Measurements from ENCODE around the gene SLC17A3.

SLC17A3 gene

GRCh38 chr6:25892877-25893276 is 18.8 kb upstream of the SLC17A3 start:
- Histone ChIP-seq H3K9ac (ENCODE audit: low read length in 5 of 5) (no peak overlapping the region), H3K27me3 (ENCODE audit: control insufficient read depth in 5 of 5, insufficient read depth in 4 of 5, low read length in 5 of 5) (no peaks in the 10 kb centered on the region), H3K36me3 (ENCODE audit: control insufficient read depth in 5 of 5, insufficient read depth in 5 of 5, low read length in 5 of 5) (no peaks in the 10 kb centered on the region), H3K9me3 (ENCODE audit: control insufficient read depth in 5 of 5, low read length in 5 of 5) (no peaks in the 10 kb centered on the region), H3K4me3 (ENCODE audit: low read depth in 1 of 5, low read length in 5 of 5) (no peak overlapping the region), H3K27ac (ENCODE audit: low read depth, low read length) (no peak overlapping the region), H3K4me1 (ENCODE audit: control insufficient read depth in 5 of 5, insufficient read depth in 5 of 5, low read length in 5 of 5) (no peaks in the 10 kb centered on the region)

GRCh38 chr6:25889877-25890853 is 16.1 kb upstream of the SLC17A3 start:
- H3K4me3 ChIP-seq (ENCODE audit: low read depth in 1 of 5, low read length in 5 of 5) = no peak overlapping the region
- no peaks in the 10 kb centered on the region for H3K9me3 ChIP-seq (ENCODE audit: control insufficient read depth in 5 of 5, low read length in 5 of 5)
- no peak overlapping the region for H3K9ac ChIP-seq (ENCODE audit: low read length in 5 of 5)
- H3K27ac ChIP-seq (ENCODE audit: low read depth, low read length) = no peak overlapping the region
- no peaks in the 10 kb centered on the region for H3K4me1 ChIP-seq (ENCODE audit: control insufficient read depth in 5 of 5, insufficient read depth in 5 of 5, low read length in 5 of 5)
- H3K27me3 ChIP-seq (ENCODE audit: control insufficient read depth in 5 of 5, insufficient read depth in 4 of 5, low read length in 5 of 5) = no peaks in the 10 kb centered on the region
- H3K36me3 ChIP-seq (ENCODE audit: control insufficient read depth in 5 of 5, insufficient read depth in 5 of 5, low read length in 5 of 5) = no peaks in the 10 kb centered on the region

- H3K4me3 ChIP-seq (ENCODE audit: low read depth in 1 of 5, low read length in 5 of 5) = no peak overlapping the region
- H3K9me3 ChIP-seq (ENCODE audit: control insufficient read depth in 5 of 5, low read length in 5 of 5) = no peaks in the 10 kb centered on the region
- no peak overlapping the region for H3K9ac ChIP-seq (ENCODE audit: low read length in 5 of 5)
- peaks cover 0 to 2% (median 0%) of the 10 kb centered on the region in 5 donors for H3K4me1 ChIP-seq (ENCODE audit: control insufficient read depth in 5 of 5, insufficient read depth in 5 of 5, low read length in 5 of 5)
- no peaks in the 10 kb centered on the region for H3K27me3 ChIP-seq (ENCODE audit: control insufficient read depth in 5 of 5, insufficient read depth in 4 of 5, low read length in 5 of 5)
- no peak overlapping the region for H3K27ac ChIP-seq (ENCODE audit: low read depth, low read length)
- no peaks in the 10 kb centered on the region for H3K36me3 ChIP-seq (ENCODE audit: control insufficient read depth in 5 of 5, insufficient read depth in 5 of 5, low read length in 5 of 5)
These were observed 14.6 kb upstream of the SLC17A3 start for GRCh38 chr6:25888626-25889025.

GRCh38 chr6:25886066-25886465 is 12.0 kb upstream of the SLC17A3 start:
- Histone ChIP-seq H3K27me3 (ENCODE audit: control insufficient read depth in 5 of 5, insufficient read depth in 4 of 5, low read length in 5 of 5) (no peaks in the 10 kb centered on the region), H3K27ac (ENCODE audit: low read depth, low read length) (no peak overlapping the region), H3K4me3 (ENCODE audit: low read depth in 1 of 5, low read length in 5 of 5) (no peak overlapping the region), H3K36me3 (ENCODE audit: control insufficient read depth in 5 of 5, insufficient read depth in 5 of 5, low read length in 5 of 5) (no peaks in the 10 kb centered on the region), H3K9me3 (ENCODE audit: control insufficient read depth in 5 of 5, low read length in 5 of 5) (no peaks in the 10 kb centered on the region), H3K9ac (ENCODE audit: low read length in 5 of 5) (no peak overlapping the region), H3K4me1 (ENCODE audit: control insufficient read depth in 5 of 5, insufficient read depth in 5 of 5, low read length in 5 of 5) (peaks cover 0 to 7% (median 2%) of the 10 kb centered on the region in 5 donors)

GRCh38 chr6:25883991-25884390 is 9.9 kb upstream of the SLC17A3 start:
- no peaks in the 10 kb centered on the region for H3K27me3 ChIP-seq (ENCODE audit: control insufficient read depth in 5 of 5, insufficient read depth in 4 of 5, low read length in 5 of 5)
- no peak overlapping the region for H3K9ac ChIP-seq (ENCODE audit: low read length in 5 of 5)
- no peaks in the 10 kb centered on the region for H3K9me3 ChIP-seq (ENCODE audit: control insufficient read depth in 5 of 5, low read length in 5 of 5)
- no peaks in the 10 kb centered on the region for H3K36me3 ChIP-seq (ENCODE audit: control insufficient read depth in 5 of 5, insufficient read depth in 5 of 5, low read length in 5 of 5)
- H3K4me1 ChIP-seq (ENCODE audit: control insufficient read depth in 5 of 5, insufficient read depth in 5 of 5, low read length in 5 of 5) = peaks cover 0 to 7% (median 2%) of the 10 kb centered on the region in 5 donors
- H3K27ac ChIP-seq (ENCODE audit: low read depth, low read length) = no peak overlapping the region
- H3K4me3 ChIP-seq (ENCODE audit: low read depth in 1 of 5, low read length in 5 of 5) = no peak overlapping the region

- H3K4me3 ChIP-seq (ENCODE audit: low read depth in 1 of 5, low read length in 5 of 5) = no peak overlapping the region
- no peak overlapping the region for H3K27ac ChIP-seq (ENCODE audit: low read depth, low read length)
- H3K27me3 ChIP-seq (ENCODE audit: control insufficient read depth in 5 of 5, insufficient read depth in 4 of 5, low read length in 5 of 5) = no peaks in the 10 kb centered on the region
- no peak overlapping the region for H3K9ac ChIP-seq (ENCODE audit: low read length in 5 of 5)
- H3K4me1 ChIP-seq (ENCODE audit: control insufficient read depth in 5 of 5, insufficient read depth in 5 of 5, low read length in 5 of 5) = peaks cover 0 to 7% (median 2%) of the 10 kb centered on the region in 5 donors
- no peaks in the 10 kb centered on the region for H3K9me3 ChIP-seq (ENCODE audit: control insufficient read depth in 5 of 5, low read length in 5 of 5)
- no peaks in the 10 kb centered on the region for H3K36me3 ChIP-seq (ENCODE audit: control insufficient read depth in 5 of 5, insufficient read depth in 5 of 5, low read length in 5 of 5)
These were observed 9.5 kb upstream of the SLC17A3 start for GRCh38 chr6:25883536-25883935.

- H3K9ac ChIP-seq (ENCODE audit: low read length in 5 of 5) = no peak overlapping the region
- no peaks in the 10 kb centered on the region for H3K36me3 ChIP-seq (ENCODE audit: control insufficient read depth in 5 of 5, insufficient read depth in 5 of 5, low read length in 5 of 5)
- no peaks in the 10 kb centered on the region for H3K27me3 ChIP-seq (ENCODE audit: control insufficient read depth in 5 of 5, insufficient read depth in 4 of 5, low read length in 5 of 5)
- H3K4me1 ChIP-seq (ENCODE audit: control insufficient read depth in 5 of 5, insufficient read depth in 5 of 5, low read length in 5 of 5) = peaks cover 0 to 7% (median 2%) of the 10 kb centered on the region in 5 donors
- no peaks in the 10 kb centered on the region for H3K9me3 ChIP-seq (ENCODE audit: control insufficient read depth in 5 of 5, low read length in 5 of 5)
- H3K4me3 ChIP-seq (ENCODE audit: low read depth in 1 of 5, low read length in 5 of 5) = peak overlapping the region in 3 of 5 donors; percentile 36 to 48 (median 40)
- no peak overlapping the region for H3K27ac ChIP-seq (ENCODE audit: low read depth, low read length)
These were observed 8.0 kb upstream of the SLC17A3 start for GRCh38 chr6:25882051-25882496.

GRCh38 chr6:25880601-25881000 is 6.6 kb upstream of the SLC17A3 start:
- no peak overlapping the region for H3K9ac ChIP-seq (ENCODE audit: low read length in 5 of 5)
- H3K4me1 ChIP-seq (ENCODE audit: control insufficient read depth in 5 of 5, insufficient read depth in 5 of 5, low read length in 5 of 5) = peaks cover 0 to 7% (median 2%) of the 10 kb centered on the region in 5 donors
- H3K36me3 ChIP-seq (ENCODE audit: control insufficient read depth in 5 of 5, insufficient read depth in 5 of 5, low read length in 5 of 5) = no peaks in the 10 kb centered on the region
- H3K27me3 ChIP-seq (ENCODE audit: control insufficient read depth in 5 of 5, insufficient read depth in 4 of 5, low read length in 5 of 5) = no peaks in the 10 kb centered on the region
- no peak overlapping the region for H3K4me3 ChIP-seq (ENCODE audit: low read depth in 1 of 5, low read length in 5 of 5)
- no peaks in the 10 kb centered on the region for H3K9me3 ChIP-seq (ENCODE audit: control insufficient read depth in 5 of 5, low read length in 5 of 5)
- no peak overlapping the region for H3K27ac ChIP-seq (ENCODE audit: low read depth, low read length)

- H3K4me3 ChIP-seq (ENCODE audit: low read depth in 1 of 5, low read length in 5 of 5) = no peak overlapping the region
- no peak overlapping the region for H3K27ac ChIP-seq (ENCODE audit: low read depth, low read length)
- no peak overlapping the region for H3K9ac ChIP-seq (ENCODE audit: low read length in 5 of 5)
These were observed 4.8 kb upstream of the SLC17A3 start for GRCh38 chr6:25878721-25879322.

GRCh38 chr6:25875926-25876602 is 2.0 kb upstream of the SLC17A3 start:
- H3K9me3 ChIP-seq (ENCODE audit: control insufficient read depth in 5 of 5, low read length in 5 of 5) = no peaks in the 10 kb centered on the region

More at GRCh38 chr6:25878721-25879322, 4.8 kb upstream of the SLC17A3 start:
- Histone ChIP-seq H3K36me3 (ENCODE audit: control insufficient read depth in 5 of 5, insufficient read depth in 5 of 5, low read length in 5 of 5) (no peaks in the 10 kb centered on the region), H3K4me1 (ENCODE audit: control insufficient read depth in 5 of 5, insufficient read depth in 5 of 5, low read length in 5 of 5) (peaks cover 0 to 7% (median 2%) of the 10 kb centered on the region in 5 donors), H3K27me3 (ENCODE audit: control insufficient read depth in 5 of 5, insufficient read depth in 4 of 5, low read length in 5 of 5) (no peaks in the 10 kb centered on the region), H3K9me3 (ENCODE audit: control insufficient read depth in 5 of 5, low read length in 5 of 5) (no peaks in the 10 kb centered on the region)

More at GRCh38 chr6:25875926-25876602, 2.0 kb upstream of the SLC17A3 start:
- Histone ChIP-seq H3K4me3 (ENCODE audit: low read depth in 1 of 5, low read length in 5 of 5) (no peak overlapping the region), H3K4me1 (ENCODE audit: control insufficient read depth in 5 of 5, insufficient read depth in 5 of 5, low read length in 5 of 5) (no peaks in the 10 kb centered on the region), H3K36me3 (ENCODE audit: control insufficient read depth in 5 of 5, insufficient read depth in 5 of 5, low read length in 5 of 5) (no peaks in the 10 kb centered on the region), H3K9ac (ENCODE audit: low read length in 5 of 5) (no peak overlapping the region), H3K27ac (ENCODE audit: low read depth, low read length) (no peak overlapping the region), H3K27me3 (ENCODE audit: control insufficient read depth in 5 of 5, insufficient read depth in 4 of 5, low read length in 5 of 5) (no peaks in the 10 kb centered on the region)
